GM12892 (cell line): ENCODE measurements around the gene MED12L.

ENCODE experiments used
- POLR2A ChIP-seq: IDR thresholded peaks from 2 replicates; pipeline ENCODE4 v1.6.1; 2011; ENCODE audit warnings: low read depth, low read length, control low read depth
- TAF1 ChIP-seq: IDR thresholded peaks from 2 replicates; pipeline ENCODE4 v1.6.1; 2011; ENCODE audit warnings: low read depth, mild to moderate bottlenecking, control low read depth, low read length, borderline replicate concordance

- TF ChIP-seq POLR2A (no peak), TAF1 (no peak)
Observed at GRCh38 chr3:151345859-151346258, 260.4 kb downstream of the MED12L start.
